Midbrain (tissue), 1 donor: Measurements from ENCODE around the gene LIMD2.

Experiments used
- DNase-seq: peaks from one replicate; lab custom pipeline; 2025; lab: John Stamatoyannopoulos, UW

LIMD2 gene

DNA sequence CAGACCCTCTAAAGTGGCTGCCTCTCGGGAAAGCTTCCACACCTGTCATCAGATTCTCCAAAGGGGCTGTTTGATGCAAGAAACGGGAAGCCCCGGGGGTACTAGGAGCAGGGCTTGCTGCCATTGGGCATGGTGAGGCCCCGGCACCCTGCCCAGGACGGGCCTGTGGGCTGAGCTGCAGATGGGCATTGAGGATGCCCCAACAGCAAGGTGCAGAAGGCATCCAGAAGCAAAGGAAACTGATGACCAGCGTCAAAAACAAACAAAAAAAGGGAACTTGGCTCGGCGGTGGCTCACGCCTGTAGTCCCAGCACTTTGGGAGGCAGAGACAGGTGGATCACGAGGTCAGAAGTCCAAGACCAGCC, 1.5 kb upstream of the LIMD2 start:
- DNase-seq, result no peak

DNA sequence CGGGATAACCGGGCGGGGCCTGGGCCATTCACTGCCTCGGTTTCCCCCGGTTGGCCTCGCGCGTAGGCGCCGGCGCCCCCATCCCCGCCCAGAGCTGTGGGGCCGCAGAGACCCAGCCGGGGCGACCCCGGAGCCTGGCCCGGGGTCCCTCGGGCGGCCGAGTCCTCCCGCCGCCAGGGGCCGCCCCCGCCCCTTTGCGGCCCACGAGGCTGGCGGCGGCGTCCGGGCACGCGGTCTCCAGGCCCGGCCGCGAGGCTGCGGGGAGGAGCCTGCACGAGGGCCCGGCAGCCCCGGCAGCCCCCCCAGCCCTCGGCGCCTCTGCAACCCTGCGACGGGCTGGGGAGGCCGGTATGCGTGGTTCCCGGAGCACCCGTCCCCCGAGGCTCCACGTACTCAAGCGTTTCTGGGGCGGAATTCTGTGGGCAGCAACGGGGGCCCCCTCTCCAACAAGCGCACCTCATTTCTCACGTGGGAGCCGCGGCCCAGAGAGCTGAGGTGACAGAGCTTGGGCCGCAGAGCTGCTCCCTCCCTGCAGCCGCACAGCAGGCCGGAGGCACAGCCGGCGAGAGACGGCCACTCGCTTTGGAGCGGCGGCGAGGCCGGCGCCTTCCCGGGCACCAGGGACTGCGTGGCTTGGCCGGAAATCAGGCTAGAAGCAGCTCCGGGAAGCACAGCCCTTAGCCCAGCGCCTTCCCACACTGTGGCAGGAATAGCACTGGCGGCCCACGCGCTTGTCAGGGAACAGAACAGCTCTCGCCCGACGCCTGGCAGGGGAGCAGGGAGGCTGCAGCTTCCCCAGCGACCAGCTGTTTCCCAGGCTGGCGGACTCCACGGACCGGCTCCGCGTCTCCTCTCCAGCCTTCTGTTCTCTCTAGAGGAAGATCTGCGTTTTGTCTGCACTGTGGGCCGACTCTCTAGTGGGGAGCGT, 867 bp upstream of the LIMD2 start:
- DNase-seq, result peak; percentile 20

DNA sequence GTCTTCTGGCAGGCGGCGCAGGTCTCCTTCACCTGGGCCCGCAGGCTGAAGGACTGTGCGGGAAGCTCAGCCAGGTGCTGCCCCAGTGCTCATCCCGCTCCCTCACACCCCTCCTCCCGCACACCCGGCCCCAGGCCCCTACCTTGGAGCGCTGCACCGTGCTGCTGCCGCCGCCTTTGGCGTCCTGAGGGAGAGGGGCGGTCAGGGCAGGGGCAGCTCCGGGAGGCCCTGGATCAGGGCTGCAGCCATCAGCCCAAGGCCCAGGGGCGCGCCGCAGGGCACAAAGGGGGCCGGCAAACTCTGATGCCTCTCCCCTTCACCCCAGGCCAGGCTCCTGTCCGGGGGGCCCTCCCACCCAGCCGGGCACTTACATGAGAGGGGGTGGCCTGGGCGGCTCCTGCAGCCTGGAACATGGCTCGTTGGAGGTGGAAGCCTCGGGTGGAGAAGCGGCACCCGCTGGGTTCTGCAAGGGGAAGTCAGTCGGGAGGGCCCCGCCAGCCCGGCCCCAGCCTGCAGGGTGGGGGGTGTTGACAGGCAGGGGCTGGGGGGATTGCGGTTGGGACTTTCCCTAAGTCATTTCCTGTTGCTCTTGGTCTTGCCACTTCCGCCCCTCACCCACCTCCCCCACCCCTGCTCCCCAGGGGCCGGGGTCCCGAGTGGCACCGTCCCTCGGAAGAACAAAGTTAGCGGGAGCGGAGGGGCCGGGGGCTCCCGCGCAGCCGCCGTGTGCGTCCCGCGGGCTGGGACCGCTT, 863 bp downstream of the LIMD2 start:
- DNase-seq, result no peak

DNA sequence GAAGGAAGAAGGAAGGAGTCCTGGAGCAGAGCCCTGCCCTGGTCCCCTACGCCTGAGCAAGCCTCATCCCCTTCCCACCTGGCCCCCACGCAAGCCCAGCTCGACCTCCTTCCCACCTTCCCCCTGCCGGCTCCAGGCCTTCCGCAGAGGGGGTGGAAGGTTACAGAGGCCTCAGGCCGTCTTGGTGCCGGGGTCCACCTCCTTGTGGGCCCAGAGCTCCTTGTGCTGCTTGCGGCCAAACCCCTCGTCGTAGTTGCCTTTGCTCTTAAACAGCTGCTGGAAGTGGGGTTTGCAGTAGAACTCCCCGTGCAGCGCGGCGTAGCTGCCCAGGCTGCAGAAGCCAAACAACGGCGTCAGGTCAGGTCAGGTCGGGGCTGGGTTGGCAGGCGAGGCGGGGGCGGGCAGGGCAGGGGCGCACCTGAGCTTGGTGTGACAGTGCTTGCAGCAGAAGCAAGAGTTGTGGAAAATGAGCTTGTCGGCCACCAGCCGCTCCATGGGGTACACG, 1.5 kb downstream of the LIMD2 start:
- DNase-seq, result no peak

DNA sequence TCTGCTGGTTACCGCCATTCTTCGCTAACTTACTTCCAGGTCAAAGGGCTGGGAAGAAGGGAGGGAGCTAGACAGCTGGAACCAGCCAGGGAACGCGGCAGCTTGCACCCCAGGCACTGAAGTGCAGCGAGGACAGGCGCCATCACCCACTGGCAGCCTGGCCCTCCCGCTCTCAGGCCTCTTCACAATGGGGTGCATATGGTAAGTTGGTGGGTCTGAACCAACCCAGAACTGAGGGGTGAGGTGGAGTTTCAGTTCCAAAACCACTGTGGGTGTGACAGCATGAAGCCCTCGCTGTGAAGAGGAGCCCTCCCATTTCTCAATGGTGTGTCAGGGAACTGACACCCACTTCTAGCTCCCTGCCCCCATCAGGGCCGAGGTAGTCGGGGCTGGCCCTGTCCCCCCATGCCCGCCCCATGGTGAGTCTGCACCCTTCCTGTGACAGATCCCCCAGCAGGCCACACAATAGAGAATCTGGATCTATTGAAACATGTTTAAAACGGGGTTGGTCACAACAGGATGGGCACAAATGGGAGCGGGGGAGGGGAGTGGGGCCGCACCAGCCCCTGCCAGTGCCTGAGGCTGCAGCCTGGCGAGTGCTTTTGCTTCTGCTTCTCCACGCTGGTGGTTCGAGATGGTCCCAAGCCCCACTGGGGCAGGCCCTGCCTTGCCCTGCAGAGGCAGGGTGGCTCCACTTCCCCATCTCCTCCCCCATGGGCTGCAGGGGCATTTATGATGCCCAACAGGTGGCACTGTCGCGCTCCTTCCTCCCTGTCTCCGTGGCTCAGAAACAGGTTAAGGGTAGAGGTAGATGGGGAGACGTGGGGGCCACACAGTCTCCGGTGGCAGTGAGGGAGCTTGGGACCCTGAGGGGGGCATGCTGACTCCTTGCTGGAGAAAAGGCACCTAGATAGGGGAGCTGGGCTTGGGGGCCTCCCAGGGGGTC, 2.3 kb downstream of the LIMD2 start:
- DNase-seq, result no peak

DNA sequence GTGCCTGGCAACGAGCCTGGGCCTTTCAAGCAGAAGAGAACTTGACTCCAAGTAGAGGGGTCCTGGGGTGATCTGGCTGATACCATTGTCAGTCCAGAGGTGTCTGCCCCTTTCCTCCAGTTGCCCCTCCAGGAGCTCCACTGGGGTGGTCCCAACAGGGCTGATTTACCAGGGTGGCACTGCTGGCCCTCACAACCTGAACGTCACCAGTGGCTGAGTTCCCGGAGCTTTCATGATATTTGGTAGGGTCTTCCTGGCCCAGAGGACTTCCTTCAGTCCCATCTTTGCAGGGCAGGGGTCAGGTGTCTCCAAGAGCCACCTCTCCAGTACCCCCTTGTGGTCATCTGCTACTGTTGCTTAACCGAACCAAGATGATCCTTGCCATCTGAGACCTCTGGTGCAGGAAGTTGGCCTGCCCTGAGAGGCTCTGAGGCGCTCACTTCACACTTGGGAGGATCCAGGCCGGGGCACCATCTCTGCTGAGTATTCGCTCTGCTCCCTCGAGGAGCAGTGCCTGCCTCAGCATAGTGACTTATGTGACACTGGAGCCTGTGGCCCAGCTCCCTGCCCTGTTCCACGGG, 3.5 kb downstream of the LIMD2 start:
- no peak for DNase-seq

DNA sequence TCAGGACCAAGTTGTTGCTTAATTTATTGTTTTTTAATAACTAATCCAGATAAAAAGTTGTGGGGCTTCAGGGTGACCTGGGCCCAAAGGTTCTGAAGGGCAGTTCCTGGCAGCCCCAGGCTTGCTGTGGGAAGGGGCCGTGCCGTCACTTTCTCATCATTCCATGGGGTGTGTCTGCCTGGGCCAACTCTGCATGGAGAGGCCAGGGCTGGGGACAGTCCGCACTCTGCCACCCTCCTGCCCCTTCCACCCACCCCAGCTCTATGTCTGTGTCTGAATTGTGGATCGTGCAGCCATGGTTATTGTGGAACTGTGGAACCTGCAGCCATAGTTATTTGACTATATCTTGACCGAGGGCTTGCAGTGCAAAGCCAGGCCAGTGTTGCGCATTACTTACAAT, 4.0 kb downstream of the LIMD2 start:
- no peak for DNase-seq

DNA sequence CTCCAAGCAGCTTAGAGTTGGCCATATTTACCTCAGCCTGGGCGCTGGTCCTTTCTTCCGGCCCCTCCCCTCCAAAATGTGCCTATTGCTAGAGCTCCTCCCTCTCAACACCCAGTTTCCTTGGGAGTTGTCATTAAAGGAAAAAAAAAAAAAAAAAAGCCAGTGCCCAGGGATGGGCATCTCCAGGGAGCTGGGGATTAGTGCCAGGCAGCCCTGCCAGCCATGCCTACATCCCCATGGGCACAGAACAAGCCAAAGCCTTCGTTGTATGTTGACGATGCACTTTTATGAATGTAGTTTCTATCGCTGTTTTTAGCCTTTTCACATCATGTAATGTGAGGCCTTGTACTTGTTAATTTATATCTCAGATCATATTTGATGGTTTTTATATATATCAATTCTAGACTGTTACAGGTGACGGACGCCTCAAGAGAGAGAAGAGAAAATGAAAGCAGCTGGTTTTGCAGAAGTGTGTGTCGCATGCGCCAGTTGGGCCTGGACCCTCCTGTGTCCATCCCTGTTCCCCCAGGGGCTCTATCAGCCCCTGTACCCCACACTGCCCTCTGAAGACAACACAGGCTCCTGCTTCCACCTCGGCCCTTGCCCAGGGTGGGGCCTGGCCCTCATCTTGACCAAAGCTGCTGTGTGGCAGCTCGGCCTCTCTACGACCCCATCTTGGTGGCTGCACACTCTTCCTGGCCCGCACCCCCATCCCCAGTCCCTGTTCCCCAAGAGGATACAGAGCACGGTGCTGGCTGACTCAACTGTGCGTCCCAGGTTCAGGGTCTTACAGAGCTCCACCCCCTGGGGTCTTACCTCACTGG, 4.8 kb downstream of the LIMD2 start:
- no peak for DNase-seq

DNA sequence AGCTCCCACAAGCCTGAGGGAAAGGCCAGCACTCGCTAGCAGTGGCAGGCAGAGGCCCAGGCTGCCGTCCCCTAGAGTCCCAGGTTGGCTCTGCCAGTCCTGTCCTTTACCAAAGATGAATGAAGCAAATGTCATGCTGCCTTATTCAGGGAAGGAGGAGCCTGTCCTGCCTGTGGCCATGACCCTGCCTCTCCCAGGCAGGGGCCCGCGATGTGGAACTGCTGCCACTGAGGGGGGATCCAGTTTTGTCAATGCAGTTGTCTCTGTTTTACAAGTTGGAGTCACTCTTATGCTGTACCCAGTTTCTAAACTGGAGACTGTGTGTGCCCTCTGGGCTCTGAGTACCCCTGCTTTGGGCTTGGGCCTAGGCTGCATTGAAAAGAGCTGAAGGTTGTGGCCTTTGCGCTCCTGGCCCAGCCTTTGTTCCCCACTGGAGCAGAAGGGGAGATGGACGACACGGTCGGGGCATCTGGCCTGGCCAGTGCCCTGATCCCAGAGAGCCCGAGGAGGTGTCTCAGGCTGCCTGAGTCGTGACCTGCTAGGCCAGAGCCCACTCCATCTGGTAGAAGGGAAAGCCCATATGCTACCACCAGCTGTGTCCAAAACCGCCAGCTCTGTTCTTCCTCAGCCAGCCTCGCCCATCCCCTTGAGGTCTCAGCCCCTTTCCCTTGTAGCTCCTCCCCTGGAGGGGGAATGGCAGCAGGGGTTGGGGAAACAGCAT, 5.5 kb downstream of the LIMD2 start:
- no peak for DNase-seq

DNA sequence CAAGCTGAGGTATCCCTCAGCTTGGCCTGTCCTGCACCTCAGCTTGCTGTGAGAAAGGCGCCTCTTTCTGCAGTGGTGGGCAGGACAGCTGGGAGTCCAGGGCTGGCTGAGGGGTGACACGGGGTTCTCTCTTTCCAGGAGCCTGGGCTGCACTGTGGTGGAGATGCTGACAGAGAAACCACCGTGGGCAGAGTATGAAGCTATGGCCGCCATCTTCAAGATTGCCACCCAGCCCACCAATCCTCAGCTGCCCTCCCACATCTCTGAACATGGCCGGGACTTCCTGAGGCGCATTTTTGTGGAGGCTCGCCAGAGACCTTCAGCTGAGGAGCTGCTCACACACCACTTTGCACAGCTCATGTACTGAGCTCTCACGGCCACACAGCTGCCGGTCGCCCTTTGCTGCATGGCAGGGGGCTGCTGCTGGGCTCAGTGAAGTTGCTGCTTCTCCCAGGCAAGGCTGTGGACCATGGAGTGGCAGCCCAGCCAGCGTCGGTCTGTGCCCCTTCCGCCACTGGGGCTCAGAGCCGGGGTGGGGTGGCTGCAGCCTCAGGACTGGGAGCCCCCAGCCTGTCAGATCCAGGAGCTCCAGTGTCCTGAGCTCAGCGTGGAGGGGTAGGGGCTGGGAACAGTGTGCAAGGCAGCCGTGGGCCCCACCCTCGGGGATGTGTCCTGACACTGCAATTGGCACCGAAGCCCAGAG, 6.4 kb downstream of the LIMD2 start:
- DNase-seq, result no peak

DNA sequence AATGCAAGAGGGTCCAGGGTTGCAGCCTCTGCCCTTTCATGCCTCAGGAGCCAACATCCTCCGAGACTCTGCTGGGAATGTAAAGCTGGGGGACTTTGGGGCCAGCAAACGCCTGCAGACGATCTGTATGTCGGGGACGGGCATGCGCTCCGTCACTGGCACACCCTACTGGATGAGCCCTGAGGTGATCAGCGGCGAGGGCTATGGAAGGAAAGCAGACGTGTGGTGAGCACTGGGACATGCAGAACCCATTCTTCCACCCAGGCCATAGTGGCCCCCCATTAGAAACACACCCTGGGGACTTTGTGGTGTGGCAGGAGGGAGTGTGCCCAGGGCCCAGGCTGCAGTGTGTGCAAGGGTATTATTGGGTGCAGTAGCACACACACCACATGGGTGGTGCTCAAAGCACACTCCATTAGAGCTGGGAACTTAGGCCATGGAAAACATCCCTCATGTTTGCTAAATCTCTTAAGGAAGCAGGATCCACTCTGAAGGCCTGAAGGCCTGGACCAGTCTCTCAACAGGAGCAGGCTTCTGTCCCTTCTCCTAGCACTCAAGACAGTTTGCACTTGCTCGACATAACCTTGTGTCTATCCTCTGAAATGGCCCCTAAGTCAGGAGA, 7.6 kb downstream of the LIMD2 start:
- DNase-seq, result no peak

DNA sequence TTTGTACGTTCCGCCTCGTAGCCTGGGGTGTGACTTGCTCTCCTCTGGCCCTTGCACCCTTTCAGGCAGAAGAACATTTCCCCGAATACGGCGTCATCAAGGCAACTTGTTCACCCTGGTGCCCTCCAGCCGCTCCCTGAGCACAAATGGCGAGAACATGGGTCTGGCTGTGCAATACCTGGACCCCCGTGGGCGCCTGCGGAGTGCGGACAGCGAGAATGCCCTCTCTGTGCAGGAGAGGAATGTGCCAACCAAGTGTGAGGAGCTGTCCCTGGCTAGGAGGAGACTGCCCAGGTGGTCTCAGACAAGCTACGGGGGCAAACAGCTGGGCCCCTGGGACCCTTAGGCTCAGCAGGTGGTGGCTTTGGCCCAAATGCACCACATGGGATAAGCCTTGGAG, 10.4 kb downstream of the LIMD2 start:
- DNase-seq, result no peak

DNA sequence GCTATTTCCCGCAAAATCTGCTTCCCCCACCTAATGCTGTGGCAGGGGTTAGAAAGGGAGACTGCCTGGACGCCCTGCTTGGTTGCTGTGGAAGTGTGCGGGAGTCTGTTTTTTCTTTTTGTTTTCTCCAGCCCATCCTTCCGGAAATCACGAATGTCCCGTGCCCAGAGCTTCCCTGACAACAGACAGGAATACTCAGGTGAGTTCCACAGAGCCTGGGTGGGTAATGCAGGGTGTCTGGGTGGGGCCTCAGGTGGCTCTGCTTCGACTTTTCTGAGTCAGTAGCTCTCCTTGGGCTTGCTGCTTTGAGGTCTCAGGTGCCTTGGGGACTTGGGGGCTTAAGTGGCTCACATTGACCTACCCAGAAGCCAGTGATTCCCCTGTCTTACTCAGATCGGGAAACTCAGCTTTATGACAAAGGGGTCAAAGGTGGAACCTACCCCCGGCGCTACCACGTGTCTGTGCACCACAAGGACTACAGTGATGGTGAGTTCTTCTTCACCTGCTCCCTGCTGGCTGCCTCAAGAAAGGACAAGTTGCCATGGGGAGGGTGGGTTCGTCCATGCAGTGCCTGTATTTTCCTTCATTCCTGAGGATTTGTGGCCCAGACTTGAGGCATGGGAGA, 11.4 kb downstream of the LIMD2 start:
- DNase-seq, result no peak

DNA sequence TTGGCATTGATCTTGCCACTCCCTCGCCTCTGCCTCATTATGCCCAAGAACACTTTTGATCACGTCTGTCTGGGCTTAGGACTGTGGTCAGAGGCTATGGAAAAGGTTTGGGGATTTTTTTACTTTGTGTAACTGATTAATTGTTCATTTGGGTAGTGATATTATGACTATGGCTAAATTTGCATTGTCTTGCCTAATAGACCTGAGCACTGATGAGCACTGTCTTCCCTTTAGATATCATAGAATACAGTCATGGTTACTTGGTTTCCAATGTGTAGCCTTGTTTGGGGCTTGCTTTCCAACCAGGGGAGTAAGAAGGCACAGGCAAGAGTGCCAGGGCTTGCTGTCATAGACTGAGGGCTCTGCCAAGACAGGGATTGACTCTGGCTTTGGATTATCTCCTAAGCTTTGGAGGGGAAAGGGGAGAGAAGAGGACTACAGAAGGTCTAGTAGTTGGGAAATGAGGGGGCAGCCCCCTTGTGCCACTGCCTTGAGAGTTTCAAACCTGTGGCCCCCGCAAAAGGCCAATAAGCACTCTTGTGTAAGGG, 13.7 kb downstream of the LIMD2 start:
- no peak for DNase-seq

DNA sequence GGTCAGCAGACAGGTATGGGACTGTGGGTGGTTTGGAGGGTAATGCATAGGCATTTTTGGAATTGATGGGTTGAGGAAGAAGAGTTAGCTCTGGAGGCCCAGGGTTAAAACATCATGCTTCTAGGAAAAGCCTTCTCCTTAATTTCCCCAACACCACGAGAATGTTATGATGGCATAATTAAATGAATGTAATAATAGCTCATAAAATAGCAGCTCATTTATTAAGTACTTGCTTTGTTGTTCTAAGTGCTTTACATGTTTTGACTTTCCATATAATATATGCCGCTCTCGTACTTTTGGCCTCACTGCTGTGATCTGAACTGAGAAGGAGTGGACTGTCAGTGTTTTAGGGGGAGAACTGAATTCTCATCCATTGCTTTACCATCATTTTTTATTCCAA, 14.3 kb downstream of the LIMD2 start:
- no peak for DNase-seq

DNA sequence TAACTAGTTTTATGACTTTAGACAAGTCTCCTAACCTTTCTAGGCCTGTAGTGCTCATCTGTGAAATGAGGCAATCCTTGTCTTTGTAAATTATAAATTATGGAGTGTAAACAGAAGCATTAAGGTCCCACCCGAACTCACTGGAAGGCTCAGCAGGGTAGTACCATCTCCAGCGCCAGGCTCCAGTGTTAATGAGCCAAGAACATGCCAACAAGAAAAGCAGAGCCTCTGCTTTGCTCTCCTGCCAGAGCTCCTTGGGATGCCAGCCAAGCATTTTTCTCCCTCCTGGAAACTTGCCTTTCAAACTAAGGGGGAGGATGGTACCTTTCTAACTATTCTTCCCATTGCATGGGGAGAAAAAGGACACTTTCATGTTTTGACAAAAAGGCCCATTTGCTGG, 14.9 kb downstream of the LIMD2 start:
- peak; percentile 49 for DNase-seq

DNA sequence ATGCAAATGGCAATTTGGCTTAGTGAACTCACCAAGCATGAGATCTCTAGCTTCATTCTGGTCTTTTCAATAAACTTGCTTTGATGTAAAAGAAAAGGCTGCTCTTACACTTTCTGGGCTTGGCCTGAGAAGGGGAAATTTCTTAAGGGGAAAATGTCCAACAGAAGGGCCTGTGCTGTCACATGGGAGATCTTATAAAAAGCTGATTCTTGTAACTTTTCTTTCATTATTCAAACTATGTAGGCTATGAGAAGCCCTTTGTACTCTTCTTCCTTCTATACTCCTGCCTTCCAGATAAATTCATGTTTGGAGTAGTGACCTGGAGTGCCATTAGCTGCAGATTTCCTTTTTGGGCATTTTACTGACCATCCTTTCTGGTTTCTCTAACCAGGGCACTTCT, 16.9 kb downstream of the LIMD2 start:
- DNase-seq, result no peak

DNA sequence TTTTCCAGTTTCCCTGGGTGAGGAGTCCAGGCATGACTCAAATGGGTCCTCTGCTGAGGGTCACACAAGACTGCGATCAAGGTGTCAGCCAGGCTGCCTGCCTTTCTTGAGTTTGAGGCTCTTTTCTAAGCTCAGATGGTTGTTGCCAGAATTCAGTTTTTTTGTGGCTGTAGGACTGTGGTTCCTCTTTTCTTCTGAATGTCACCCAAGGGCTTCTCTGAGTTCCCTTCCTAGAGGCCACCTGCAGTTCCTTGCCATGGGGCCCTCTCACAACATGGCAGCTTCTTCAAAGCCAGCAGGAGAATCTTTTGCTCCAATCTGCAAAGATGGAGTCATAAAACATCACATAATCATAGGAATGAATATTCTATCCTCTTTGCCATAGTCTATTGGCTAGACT, 17.5 kb downstream of the LIMD2 start:
- no peak for DNase-seq
